ENCODE results near the gene ZIC1.

DNA sequence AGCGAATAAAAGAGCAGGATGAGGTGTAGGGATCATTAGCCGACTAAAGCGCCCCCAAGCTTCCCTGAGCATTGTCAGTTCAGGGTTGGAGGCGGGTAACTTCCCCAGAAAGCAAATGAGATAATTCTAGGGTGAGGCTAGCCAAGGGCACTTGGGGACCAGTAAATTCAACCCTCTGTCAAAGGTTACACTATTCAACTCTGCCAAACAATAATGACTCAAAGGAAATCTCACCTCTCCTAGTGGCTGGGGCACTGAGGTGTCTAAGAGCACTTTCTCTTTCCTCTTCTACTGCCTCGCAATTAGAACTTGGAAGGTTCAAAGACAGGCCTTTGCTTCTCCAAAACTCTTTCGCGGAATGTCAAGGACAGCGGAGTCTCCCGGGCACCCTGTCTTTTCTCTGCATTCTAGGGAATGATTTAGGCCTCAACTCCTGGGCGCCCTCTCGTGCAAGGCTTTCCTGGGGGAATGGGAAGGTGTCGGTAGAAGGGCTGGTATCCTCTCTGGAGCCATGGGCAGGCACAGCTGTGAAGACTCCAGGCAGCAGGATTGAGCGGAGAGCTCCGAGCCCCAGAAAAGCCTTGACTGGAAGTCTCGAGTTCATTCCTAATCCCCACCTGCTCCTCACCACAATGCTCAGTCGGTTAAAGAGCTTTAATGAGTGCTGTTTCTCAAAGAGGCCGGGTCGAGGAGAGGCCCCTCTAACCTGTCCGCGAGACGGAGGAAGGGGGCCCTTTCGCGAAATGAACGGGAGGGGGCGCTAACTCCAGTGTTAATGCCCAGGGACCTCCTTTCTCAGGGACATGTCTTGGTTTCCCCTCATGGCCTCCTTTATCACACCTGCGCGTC is 24.7 kb upstream of the ZIC1 start:
- TF ChIP-seq, protein P1, sequence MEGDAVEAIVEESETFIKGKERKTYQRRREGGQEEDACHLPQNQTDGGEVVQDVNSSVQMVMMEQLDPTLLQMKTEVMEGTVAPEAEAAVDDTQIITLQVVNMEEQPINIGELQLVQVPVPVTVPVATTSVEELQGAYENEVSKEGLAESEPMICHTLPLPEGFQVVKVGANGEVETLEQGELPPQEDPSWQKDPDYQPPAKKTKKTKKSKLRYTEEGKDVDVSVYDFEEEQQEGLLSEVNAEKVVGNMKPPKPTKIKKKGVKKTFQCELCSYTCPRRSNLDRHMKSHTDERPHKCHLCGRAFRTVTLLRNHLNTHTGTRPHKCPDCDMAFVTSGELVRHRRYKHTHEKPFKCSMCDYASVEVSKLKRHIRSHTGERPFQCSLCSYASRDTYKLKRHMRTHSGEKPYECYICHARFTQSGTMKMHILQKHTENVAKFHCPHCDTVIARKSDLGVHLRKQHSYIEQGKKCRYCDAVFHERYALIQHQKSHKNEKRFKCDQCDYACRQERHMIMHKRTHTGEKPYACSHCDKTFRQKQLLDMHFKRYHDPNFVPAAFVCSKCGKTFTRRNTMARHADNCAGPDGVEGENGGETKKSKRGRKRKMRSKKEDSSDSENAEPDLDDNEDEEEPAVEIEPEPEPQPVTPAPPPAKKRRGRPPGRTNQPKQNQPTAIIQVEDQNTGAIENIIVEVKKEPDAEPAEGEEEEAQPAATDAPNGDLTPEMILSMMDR (IDR thresholded peaks at IDR 0.05), result peak in 1 of 5 experiments; percentile 12
- TF ChIP-seq POLR2A (IDR thresholded peaks at IDR 0.05) (no peak), POLR2AphosphoS5 (IDR thresholded peaks at IDR 0.05) (no peak)
